Suppressor macrophage treated with lipopolysaccharide for 4 hours (primary cell): ENCODE results near the gene NCKAP5.

Source experiments
- DNase-seq: peaks from one replicate; pipeline ENCODE4 v3.0.0-alpha.2; 2020

NCKAP5 gene

GRCh38 chr2:132911726-132912724, 656.2 kb downstream of the NCKAP5 start:
- DNase-seq: no peak

- DNase-seq: no peak
These were observed 657.8 kb downstream of the NCKAP5 start for GRCh38 chr2:132910432-132910831.

GRCh38 chr2:132909427-132909826, 658.8 kb downstream of the NCKAP5 start:
- DNase-seq: no peak

GRCh38 chr2:132904142-132904842, 664.0 kb downstream of the NCKAP5 start:
- DNase-seq: no peak

GRCh38 chr2:132902626-132903025, 665.6 kb downstream of the NCKAP5 start:
- no peak for DNase-seq

GRCh38 chr2:132901661-132902060, 666.6 kb downstream of the NCKAP5 start:
- DNase-seq: no peak

GRCh38 chr2:132897111-132897510, 671.2 kb downstream of the NCKAP5 start:
- DNase-seq: no peak

GRCh38 chr2:132896073-132896472, 672.2 kb downstream of the NCKAP5 start:
- DNase-seq: no peak

- no peak for DNase-seq
These were observed 676.8 kb downstream of the NCKAP5 start for GRCh38 chr2:132891498-132891897.

GRCh38 chr2:132886574-132886973, 681.7 kb downstream of the NCKAP5 start:
- no peak for DNase-seq

GRCh38 chr2:132884705-132885104, 683.6 kb downstream of the NCKAP5 start:
- no peak for DNase-seq

GRCh38 chr2:132884292-132884691, 684.0 kb downstream of the NCKAP5 start:
- DNase-seq: no peak

GRCh38 chr2:132883430-132883829, 684.8 kb downstream of the NCKAP5 start:
- DNase-seq: no peak

GRCh38 chr2:132881546-132881945, 686.7 kb downstream of the NCKAP5 start:
- DNase-seq: no peak

- no peak for DNase-seq
These were observed 690.3 kb downstream of the NCKAP5 start for GRCh38 chr2:132877923-132878322.

GRCh38 chr2:132876745-132877391, 691.4 kb downstream of the NCKAP5 start:
- DNase-seq: no peak

- no peak for DNase-seq
These were observed 693.1 kb downstream of the NCKAP5 start for GRCh38 chr2:132875193-132875592.

- no peak for DNase-seq
These were observed 694.5 kb downstream of the NCKAP5 start for GRCh38 chr2:132873738-132874137.

- DNase-seq: no peak
These were observed 696.4 kb downstream of the NCKAP5 start for GRCh38 chr2:132871831-132872230.

GRCh38 chr2:132863961-132864360, 704.3 kb downstream of the NCKAP5 start:
- DNase-seq: no peak

GRCh38 chr2:132860220-132860619, 708.0 kb downstream of the NCKAP5 start:
- no peak for DNase-seq

GRCh38 chr2:132859590-132859989, 708.7 kb downstream of the NCKAP5 start:
- DNase-seq: no peak

- DNase-seq: no peak
These were observed 710.9 kb downstream of the NCKAP5 start for GRCh38 chr2:132857319-132857718.
